ENCODE data around the gene ZNF638. TPM values are rescaled to one million over a fixed set of nuclear protein-coding genes. Genes with fewer than 3 reads are reported as not detected.

ZNF638 gene, protein sequence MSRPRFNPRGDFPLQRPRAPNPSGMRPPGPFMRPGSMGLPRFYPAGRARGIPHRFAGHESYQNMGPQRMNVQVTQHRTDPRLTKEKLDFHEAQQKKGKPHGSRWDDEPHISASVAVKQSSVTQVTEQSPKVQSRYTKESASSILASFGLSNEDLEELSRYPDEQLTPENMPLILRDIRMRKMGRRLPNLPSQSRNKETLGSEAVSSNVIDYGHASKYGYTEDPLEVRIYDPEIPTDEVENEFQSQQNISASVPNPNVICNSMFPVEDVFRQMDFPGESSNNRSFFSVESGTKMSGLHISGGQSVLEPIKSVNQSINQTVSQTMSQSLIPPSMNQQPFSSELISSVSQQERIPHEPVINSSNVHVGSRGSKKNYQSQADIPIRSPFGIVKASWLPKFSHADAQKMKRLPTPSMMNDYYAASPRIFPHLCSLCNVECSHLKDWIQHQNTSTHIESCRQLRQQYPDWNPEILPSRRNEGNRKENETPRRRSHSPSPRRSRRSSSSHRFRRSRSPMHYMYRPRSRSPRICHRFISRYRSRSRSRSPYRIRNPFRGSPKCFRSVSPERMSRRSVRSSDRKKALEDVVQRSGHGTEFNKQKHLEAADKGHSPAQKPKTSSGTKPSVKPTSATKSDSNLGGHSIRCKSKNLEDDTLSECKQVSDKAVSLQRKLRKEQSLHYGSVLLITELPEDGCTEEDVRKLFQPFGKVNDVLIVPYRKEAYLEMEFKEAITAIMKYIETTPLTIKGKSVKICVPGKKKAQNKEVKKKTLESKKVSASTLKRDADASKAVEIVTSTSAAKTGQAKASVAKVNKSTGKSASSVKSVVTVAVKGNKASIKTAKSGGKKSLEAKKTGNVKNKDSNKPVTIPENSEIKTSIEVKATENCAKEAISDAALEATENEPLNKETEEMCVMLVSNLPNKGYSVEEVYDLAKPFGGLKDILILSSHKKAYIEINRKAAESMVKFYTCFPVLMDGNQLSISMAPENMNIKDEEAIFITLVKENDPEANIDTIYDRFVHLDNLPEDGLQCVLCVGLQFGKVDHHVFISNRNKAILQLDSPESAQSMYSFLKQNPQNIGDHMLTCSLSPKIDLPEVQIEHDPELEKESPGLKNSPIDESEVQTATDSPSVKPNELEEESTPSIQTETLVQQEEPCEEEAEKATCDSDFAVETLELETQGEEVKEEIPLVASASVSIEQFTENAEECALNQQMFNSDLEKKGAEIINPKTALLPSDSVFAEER (N-terminal part only)
- total RNA-seq, result 100 to 1,000 TPM in 3 of 4 donors, 10 to 100 TPM in 1; 94.9 to 114 (median 109) TPM

DNA sequence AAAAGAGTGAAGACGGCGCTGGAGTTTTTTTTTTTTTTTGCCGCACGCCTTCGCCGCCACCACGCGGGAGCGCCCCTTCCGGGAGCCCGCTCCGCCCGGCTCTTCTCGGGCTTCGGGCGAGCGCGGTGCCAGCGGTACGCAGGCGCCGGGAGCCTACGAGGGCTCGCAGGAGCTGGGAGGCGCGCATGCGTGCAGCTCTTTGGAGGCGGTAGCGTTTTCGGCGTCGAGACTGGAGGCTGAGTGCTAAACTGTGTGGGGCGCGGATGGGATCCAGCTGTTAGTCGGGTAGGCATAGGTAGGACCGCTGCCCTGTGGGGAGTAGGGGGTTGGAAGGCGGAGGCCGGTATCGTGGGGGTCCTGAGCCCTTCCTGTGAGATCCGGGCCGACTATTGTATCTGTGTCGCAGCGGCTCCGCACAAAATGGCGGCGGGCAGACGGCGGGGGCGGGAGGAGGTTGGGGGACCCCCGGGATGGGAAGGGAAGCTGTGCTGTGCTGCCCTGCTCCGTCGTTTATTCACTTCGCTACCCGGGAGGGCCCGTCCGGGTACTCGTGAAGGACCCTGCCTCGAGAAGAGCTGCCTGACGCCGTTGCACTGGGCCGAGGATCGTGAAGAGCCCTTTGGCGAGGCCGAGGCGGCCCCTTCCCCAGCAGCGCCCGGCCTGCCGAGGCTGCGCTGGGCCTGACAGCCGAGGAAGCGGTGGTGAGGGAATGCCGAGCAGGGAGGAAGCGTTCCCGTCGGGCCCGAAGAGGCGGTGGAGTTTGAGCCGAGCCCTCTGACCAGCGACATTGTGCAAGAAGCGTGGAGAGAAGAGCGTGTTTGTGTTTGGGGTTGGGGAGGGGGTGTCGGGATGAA is at the start of gene ZNF638:
Gene ZNF638, plus strand, starts transcription at position 202 of the 854 bp plus-strand sequence. CDS start 17,173 bp downstream, outside the sequence.
- 0 to 1% methylated on average over 80 to 81 of the region's 82 CpGs for WGBS, 2 donors
- DNase-seq (ENCODE audit: low spot score in 2 of 2), result peak; percentile 89 to 98
- TF ChIP-seq, protein P1, sequence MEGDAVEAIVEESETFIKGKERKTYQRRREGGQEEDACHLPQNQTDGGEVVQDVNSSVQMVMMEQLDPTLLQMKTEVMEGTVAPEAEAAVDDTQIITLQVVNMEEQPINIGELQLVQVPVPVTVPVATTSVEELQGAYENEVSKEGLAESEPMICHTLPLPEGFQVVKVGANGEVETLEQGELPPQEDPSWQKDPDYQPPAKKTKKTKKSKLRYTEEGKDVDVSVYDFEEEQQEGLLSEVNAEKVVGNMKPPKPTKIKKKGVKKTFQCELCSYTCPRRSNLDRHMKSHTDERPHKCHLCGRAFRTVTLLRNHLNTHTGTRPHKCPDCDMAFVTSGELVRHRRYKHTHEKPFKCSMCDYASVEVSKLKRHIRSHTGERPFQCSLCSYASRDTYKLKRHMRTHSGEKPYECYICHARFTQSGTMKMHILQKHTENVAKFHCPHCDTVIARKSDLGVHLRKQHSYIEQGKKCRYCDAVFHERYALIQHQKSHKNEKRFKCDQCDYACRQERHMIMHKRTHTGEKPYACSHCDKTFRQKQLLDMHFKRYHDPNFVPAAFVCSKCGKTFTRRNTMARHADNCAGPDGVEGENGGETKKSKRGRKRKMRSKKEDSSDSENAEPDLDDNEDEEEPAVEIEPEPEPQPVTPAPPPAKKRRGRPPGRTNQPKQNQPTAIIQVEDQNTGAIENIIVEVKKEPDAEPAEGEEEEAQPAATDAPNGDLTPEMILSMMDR (IDR thresholded peaks at IDR 0.05), result no peak
- peak in 1 of 2 donors; percentile 89 for TF ChIP-seq POLR2A (IDR thresholded peaks at IDR 0.05)
- intact Hi-C loops (cut with DNase I; ENCODE audit: low total_unique reads), result no loop called here
- H3K4me3 ChIP-seq (ENCODE audit: low read depth, poor library complexity, severe bottlenecking), result peak within 1 kb of the TSS; percentile 100

DNA sequence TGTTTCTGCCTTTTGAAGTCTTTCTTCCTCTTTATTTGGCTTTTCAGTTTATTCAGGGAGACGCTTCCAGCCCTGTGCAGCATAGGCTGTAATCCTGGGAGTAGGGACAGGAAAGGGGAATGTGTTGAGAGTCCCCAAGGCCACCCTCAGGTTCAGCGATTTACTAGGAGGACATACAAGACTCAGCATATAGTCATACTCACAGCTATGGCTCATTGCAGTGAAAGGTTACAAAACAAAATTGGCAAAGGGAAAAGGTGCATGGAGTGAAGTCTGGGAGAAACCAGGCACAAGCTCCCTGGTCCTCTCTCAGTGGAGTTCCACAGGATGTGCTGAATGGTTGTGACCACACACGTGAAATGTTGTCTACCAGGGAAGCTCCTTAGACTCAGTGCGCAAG is 49.6 kb upstream of the ZNF638 start:
- TF ChIP-seq, protein P1 (IDR thresholded peaks at IDR 0.05), result no peak
- no peak for TF ChIP-seq POLR2A (IDR thresholded peaks at IDR 0.05)
- 87 to 89% methylated on average over 4 of the region's 4 CpGs for WGBS, 2 donors
- DNase-seq (ENCODE audit: low spot score in 2 of 2), result no peak
- no peak overlapping the region for H3K4me3 ChIP-seq (ENCODE audit: low read depth, poor library complexity, severe bottlenecking)
- intact Hi-C loops (cut with DNase I; ENCODE audit: low total_unique reads), result no loop called here

DNA sequence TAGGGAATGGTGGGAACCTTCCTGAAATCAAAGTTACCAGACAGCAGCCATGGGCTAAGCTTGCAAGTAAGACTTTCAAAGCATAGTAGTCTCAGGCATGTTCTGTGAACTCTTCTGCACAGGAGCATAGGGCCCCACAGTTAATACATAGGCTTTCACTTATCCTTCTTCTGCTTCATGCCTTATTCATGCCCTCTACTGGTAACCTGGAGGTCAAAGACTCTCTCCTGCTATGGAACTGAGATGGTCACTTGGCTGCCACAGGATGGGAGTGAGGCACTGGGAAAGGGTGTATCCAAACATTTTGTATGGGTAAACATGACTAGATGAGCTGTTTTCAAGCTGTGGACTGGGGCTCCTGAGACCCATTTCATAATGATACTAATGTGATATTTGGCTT is 49.1 kb upstream of the ZNF638 start:
- no peak overlapping the region for H3K4me3 ChIP-seq (ENCODE audit: low read depth, poor library complexity, severe bottlenecking)
- DNase-seq (ENCODE audit: low spot score in 2 of 2), result no peak
- intact Hi-C loops (cut with DNase I; ENCODE audit: low total_unique reads), result no loop called here
- TF ChIP-seq POLR2A (IDR thresholded peaks at IDR 0.05), result no peak
- TF ChIP-seq, protein P1 (IDR thresholded peaks at IDR 0.05), result no peak

DNA sequence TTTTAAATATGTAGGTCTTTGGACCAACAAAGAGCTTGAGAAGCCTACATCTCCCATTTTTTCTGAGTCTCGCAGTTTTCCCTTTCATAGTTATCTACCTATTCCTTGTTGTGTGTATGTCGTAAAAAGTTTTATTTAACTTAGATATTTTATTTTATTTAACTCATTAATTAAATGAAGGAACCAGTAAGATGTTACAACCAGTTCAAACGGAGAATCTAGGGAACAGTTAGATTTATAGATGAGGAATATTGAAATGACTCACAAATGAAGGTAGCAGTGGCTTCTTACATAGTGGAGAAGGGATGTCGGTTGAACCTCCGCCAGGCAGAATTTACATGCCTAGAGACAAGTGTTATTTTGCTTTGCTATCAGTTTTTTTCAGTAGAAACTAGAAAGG is 48.5 kb upstream of the ZNF638 start:
- intact Hi-C loops (cut with DNase I; ENCODE audit: low total_unique reads), result no loop called here
- 88 to 91% methylated on average over 5 of the region's 5 CpGs for WGBS, 2 donors
- H3K4me3 ChIP-seq (ENCODE audit: low read depth, poor library complexity, severe bottlenecking), result no peak overlapping the region
- DNase-seq (ENCODE audit: low spot score in 2 of 2), result no peak
- TF ChIP-seq, protein P1 (IDR thresholded peaks at IDR 0.05), result no peak
- no peak for TF ChIP-seq POLR2A (IDR thresholded peaks at IDR 0.05)

DNA sequence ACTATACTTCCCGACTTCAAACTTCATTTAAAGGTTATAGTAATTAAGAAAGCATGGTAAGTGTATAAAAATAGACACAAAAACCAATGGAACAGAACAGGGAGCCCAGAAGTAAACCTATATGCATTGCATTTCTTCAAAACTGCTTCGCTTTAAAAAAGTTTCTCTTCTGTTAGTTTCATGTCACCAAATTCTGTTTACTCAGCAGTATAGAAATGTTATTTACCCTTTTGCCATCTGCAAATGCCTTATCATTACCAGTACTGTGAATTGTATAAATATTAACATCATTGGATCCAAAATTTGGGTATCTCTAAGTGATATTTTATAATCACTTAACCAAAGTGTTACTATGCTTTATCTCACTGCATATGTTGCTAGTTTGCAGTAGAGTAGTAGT is 45.9 kb upstream of the ZNF638 start:
- DNase-seq (ENCODE audit: low spot score in 2 of 2), result no peak
- WGBS, 2 donors, result 87 to 94% methylated on average over 2 of the region's 2 CpGs
- TF ChIP-seq POLR2A (IDR thresholded peaks at IDR 0.05), result no peak
- TF ChIP-seq, protein P1 (IDR thresholded peaks at IDR 0.05), result no peak
- intact Hi-C loops (cut with DNase I; ENCODE audit: low total_unique reads), result no loop called here
- no peak overlapping the region for H3K4me3 ChIP-seq (ENCODE audit: low read depth, poor library complexity, severe bottlenecking)
